Activated CD8-positive, alpha-beta memory T cell treated with anti-CD3 and anti-CD28 coated beads, Interleukin-2, amount 50 U/mL, for 24 hours (primary cell): Measurements from ENCODE around the gene HLF.

Source experiments
- DNase-seq: peaks from one replicate; pipeline ENCODE4 v3.0.0-alpha.2; 2020; ENCODE audit errors: extremely low read depth

HLF gene

DNA sequence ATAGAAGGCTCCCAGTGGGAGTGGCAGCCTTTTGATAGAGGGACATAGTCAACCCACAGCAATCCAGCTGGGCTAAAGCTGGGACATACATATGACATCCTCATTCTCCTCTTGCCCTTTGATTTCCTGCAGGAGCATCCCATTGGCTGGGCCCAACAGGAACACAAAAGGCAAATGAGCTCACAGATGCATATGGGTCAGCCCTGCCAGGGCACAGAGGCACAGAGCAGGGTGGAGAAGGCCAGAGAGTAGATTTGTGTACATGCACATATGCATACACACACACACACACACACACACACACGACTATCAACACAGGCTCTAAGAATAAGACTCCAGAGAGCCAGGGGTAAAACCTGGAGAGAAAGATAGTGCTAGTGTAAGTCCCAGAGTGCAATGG, 98.3 kb downstream of the HLF start:
- no peak for DNase-seq

DNA sequence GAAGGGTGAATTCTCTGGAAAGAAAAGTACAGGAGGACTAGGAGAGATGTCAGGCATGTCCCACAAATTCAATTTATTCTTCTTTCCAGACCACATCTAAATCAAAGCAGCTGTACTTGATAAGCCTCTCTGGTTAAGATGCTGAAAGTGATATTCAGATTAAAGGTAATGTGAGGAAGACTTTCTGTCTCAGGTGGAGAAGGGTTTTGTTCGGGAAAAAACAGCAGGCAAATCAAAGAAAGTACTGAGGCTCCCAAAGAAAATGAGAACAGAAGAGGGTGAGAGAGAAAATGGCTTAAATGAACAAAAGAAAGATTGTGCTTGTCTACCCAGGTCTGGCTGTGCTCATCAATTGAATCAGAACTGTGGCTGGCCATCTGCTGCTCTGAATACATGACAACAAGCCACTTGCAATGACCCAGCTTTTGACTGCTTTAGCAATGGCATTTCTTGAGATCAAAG, 101.3 kb downstream of the HLF start:
- DNase-seq = no peak

DNA sequence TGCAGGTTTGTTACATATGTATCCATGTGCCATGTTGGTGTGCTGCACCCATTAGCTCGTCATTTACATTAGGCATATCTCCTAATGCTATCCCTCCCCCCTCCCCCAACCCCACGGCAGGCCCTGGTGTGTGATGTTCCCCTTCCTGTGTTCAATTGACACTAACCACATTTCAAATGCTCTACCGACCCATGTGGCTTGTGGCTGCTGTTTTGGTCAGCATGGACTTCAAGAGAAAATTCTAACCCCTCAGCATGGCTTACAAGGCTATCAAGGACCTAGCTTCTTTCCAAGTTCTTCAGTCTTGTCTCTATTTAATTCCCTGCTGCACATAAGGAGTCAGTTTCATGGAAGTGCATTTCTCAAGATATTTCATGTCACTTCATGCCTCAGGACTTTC, 103.9 kb downstream of the HLF start:
- DNase-seq = no peak
